ENCODE data around the gene SLFN12.
"Not testable (repeated sequence)": the region's sequence is repeated elsewhere in the genome, so short reads cannot be mapped to it uniquely, and the experiment has no call there.

Gene SLFN12

DNA sequence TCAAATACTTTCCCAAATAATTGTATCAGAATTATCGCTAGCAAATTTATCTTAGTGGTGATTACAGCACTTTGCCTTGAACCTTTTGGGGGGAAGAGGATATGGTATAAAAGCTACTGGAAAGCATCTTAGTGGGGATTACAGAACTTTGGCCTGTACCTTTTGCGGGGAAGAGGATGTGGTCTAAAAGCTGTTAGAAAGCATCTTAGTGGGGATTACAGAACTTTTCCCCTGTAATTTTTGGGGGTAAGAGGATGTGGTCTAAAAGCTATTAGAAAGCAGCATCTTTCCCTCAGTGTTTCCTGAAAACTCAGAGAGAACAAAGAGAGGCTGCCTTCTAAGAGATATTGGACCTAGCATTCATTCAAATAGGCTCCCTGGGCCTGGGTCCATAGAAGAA is 4.1 kb downstream of the SLFN12 start:
- H3K9me3 ChIP-seq, result no peaks in the 10 kb centered on the region
- TF ChIP-seq, protein P1, sequence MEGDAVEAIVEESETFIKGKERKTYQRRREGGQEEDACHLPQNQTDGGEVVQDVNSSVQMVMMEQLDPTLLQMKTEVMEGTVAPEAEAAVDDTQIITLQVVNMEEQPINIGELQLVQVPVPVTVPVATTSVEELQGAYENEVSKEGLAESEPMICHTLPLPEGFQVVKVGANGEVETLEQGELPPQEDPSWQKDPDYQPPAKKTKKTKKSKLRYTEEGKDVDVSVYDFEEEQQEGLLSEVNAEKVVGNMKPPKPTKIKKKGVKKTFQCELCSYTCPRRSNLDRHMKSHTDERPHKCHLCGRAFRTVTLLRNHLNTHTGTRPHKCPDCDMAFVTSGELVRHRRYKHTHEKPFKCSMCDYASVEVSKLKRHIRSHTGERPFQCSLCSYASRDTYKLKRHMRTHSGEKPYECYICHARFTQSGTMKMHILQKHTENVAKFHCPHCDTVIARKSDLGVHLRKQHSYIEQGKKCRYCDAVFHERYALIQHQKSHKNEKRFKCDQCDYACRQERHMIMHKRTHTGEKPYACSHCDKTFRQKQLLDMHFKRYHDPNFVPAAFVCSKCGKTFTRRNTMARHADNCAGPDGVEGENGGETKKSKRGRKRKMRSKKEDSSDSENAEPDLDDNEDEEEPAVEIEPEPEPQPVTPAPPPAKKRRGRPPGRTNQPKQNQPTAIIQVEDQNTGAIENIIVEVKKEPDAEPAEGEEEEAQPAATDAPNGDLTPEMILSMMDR (IDR thresholded peaks at IDR 0.05), result no peak
- intact Hi-C loops (cut with DNase I; ENCODE audit: low total_unique reads), result no loop called here
- H3K27ac ChIP-seq, result no peak overlapping the region
- H3K4me3 ChIP-seq, result no peak overlapping the region
- H3K4me1 ChIP-seq, result peaks cover 0 to 15% (median 12%) of the 10 kb centered on the region in 4 donors
- H3K36me3 ChIP-seq, result no peaks in the 10 kb centered on the region
- no peak for DNase-seq
- H3K27me3 ChIP-seq, result no peaks in the 10 kb centered on the region

DNA sequence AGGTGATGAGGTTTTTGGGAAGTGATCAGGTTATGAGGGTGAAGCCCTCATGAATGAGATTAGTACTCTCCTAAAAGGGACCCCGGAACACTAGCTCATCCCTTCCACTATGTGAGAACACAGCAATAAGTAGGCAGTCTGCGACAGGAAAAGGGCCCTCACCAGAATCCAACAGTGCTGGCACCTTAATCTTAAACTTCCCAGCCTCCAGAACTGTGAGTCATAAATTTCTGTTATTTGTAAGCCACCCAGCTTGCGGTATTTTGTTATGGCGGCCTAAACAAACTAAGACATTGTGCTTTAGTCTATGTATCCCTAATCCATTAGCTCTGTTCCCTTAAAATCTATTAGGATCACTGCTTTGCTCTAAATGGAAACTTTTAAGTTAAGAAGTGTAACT is 8.5 kb downstream of the SLFN12 start:
- H3K4me1 ChIP-seq, result no peaks in the 10 kb centered on the region
- H3K9me3 ChIP-seq, result no peaks in the 10 kb centered on the region
- no peaks in the 10 kb centered on the region for H3K27me3 ChIP-seq
- no peak overlapping the region for H3K4me3 ChIP-seq
- no peak overlapping the region for H3K27ac ChIP-seq
- peaks cover 6 to 30% (median 8%) of the 10 kb centered on the region in 3 donors for H3K36me3 ChIP-seq
- TF ChIP-seq, protein P1 (IDR thresholded peaks at IDR 0.05), result no peak
- intact Hi-C loops (cut with DNase I; ENCODE audit: low total_unique reads), result no loop called here
- DNase-seq, result no peak

- DNase-seq; intact Hi-C loops (cut with DNase I; ENCODE audit: low total_unique reads); H3K9me3 ChIP-seq; H3K27ac ChIP-seq; H3K27me3 ChIP-seq; H3K4me1 ChIP-seq; H3K4me3 ChIP-seq: not testable (repeated sequence)
- H3K36me3 ChIP-seq, result peaks cover 7 to 38% (median 15%) of the 10 kb centered on the region in 3 donors
Observed at GRCh38 chr17:35421069-35421468, 11.2 kb downstream of the SLFN12 start.

- TF ChIP-seq, protein P1 (IDR thresholded peaks at IDR 0.05), result no peak
- H3K36me3 ChIP-seq, result peaks cover 32 to 49% (median 34%) of the 10 kb centered on the region in 3 donors
- no peak for DNase-seq
Observed at GRCh38 chr17:35416659-35417058, 15.6 kb downstream of the SLFN12 start.

GRCh38 chr17:35414707-35415106 is 17.6 kb downstream of the SLFN12 start:
- intact Hi-C loops (cut with DNase I; ENCODE audit: low total_unique reads), result not testable (repeated sequence)

More at GRCh38 chr17:35416659-35417058, 15.6 kb downstream of the SLFN12 start:
- Histone ChIP-seq H3K27ac (no peak overlapping the region), H3K4me1 (no peaks in the 10 kb centered on the region), H3K9me3 (peaks cover 0 to 14% (median 8%) of the 10 kb centered on the region in 3 donors), H3K4me3 (no peak overlapping the region), H3K27me3 (no peaks in the 10 kb centered on the region)
- intact Hi-C loops (cut with DNase I; ENCODE audit: low total_unique reads), result no loop called here

GRCh38 chr17:35414247-35414646 is 18.1 kb downstream of the SLFN12 start:
- no peak for DNase-seq
- Histone ChIP-seq H3K9me3 (peaks cover 0 to 14% (median 8%) of the 10 kb centered on the region in 3 donors), H3K4me3 (no peak overlapping the region), H3K4me1 (no peaks in the 10 kb centered on the region), H3K27me3 (no peaks in the 10 kb centered on the region), H3K36me3 (peaks cover 50 to 54% (median 50%) of the 10 kb centered on the region in 3 donors), H3K27ac (no peak overlapping the region)
- TF ChIP-seq, protein P1 (IDR thresholded peaks at IDR 0.05), result no peak
- intact Hi-C loops (cut with DNase I; ENCODE audit: low total_unique reads), result no loop called here

More at GRCh38 chr17:35414707-35415106, 17.6 kb downstream of the SLFN12 start:
- H3K27me3 ChIP-seq, H3K4me3 ChIP-seq, H3K27ac ChIP-seq, H3K4me1 ChIP-seq, DNase-seq: not testable (repeated sequence)
- Histone ChIP-seq H3K9me3 (peaks cover 0 to 14% (median 8%) of the 10 kb centered on the region in 3 donors), H3K36me3 (peaks cover 46 to 52% (median 48%) of the 10 kb centered on the region in 3 donors)

GRCh38 chr17:35407531-35407930 is 24.8 kb downstream of the SLFN12 start:
- no peaks in the 10 kb centered on the region for H3K4me1 ChIP-seq
- no peaks in the 10 kb centered on the region for H3K9me3 ChIP-seq
- H3K27ac ChIP-seq, result no peak overlapping the region
- intact Hi-C loops (cut with DNase I; ENCODE audit: low total_unique reads), result no loop called here
- no peaks in the 10 kb centered on the region for H3K27me3 ChIP-seq
- TF ChIP-seq, protein P1 (IDR thresholded peaks at IDR 0.05), result no peak
- H3K4me3 ChIP-seq, result no peak overlapping the region
- peaks cover 41 to 50% (median 46%) of the 10 kb centered on the region in 3 donors for H3K36me3 ChIP-seq
- DNase-seq, result no peak
